Stimulated activated CD4-positive, alpha-beta T cell treated with anti-CD3 and anti-CD28 coated beads, Interleukin-2, amount 100 ng/mL, for 48 hours (primary cell): ENCODE measurements around the gene RUNX1.
"Not testable (repeated sequence)": the region's sequence is repeated elsewhere in the genome, so short reads cannot be mapped to it uniquely, and the experiment has no call there.

Source experiments
- DNase-seq, 2 donors: peaks; one replicate each; pipeline ENCODE4 v3.0.0-alpha.2; 2020

RUNX1 gene

GRCh38 chr21:35015435-35016024 is 33.6 kb downstream of the RUNX1 start:
- DNase-seq: no peak

GRCh38 chr21:35014302-35015041 is 34.6 kb downstream of the RUNX1 start:
- DNase-seq: no peak

GRCh38 chr21:35011681-35012080 is 37.4 kb downstream of the RUNX1 start:
- no peak for DNase-seq

- no peak for DNase-seq
These were observed 38.7 kb downstream of the RUNX1 start for GRCh38 chr21:35010447-35010846.

GRCh38 chr21:35007348-35007747 is 41.8 kb downstream of the RUNX1 start:
- no peak for DNase-seq

- DNase-seq: no peak
These were observed 42.3 kb downstream of the RUNX1 start for GRCh38 chr21:35006771-35007170.

- no peak for DNase-seq
These were observed 42.9 kb downstream of the RUNX1 start for GRCh38 chr21:35006248-35006647.

GRCh38 chr21:35005560-35006224 is 43.4 kb downstream of the RUNX1 start:
- DNase-seq: no peak

- DNase-seq: no peak
These were observed 44.0 kb downstream of the RUNX1 start for GRCh38 chr21:35005077-35005476.

- no peak for DNase-seq
These were observed 44.8 kb downstream of the RUNX1 start for GRCh38 chr21:35004314-35004713.

GRCh38 chr21:35002879-35003722 is 46.0 kb downstream of the RUNX1 start:
- no peak for DNase-seq

GRCh38 chr21:34999397-34999941 is 49.6 kb downstream of the RUNX1 start:
- no peak for DNase-seq

GRCh38 chr21:34998176-34998575 is 50.9 kb downstream of the RUNX1 start:
- DNase-seq: no peak

- no peak for DNase-seq
These were observed 51.8 kb downstream of the RUNX1 start for GRCh38 chr21:34997294-34997693.

- no peak for DNase-seq
These were observed 52.6 kb downstream of the RUNX1 start for GRCh38 chr21:34996304-34997101.

GRCh38 chr21:34995979-34996303 is 53.2 kb downstream of the RUNX1 start:
- DNase-seq: no peak

- DNase-seq: no peak
These were observed 54.1 kb downstream of the RUNX1 start for GRCh38 chr21:34994766-34995631.

GRCh38 chr21:34993521-34993921 is 55.6 kb downstream of the RUNX1 start:
- DNase-seq: not testable (repeated sequence)

- DNase-seq: no peak
These were observed 56.2 kb downstream of the RUNX1 start for GRCh38 chr21:34992736-34993398.

- no peak for DNase-seq
These were observed 56.9 kb downstream of the RUNX1 start for GRCh38 chr21:34992180-34992579.
